Loucy (cell line): Measurements from ENCODE around the gene MGP.

ENCODE experiments used
- H2AFZ ChIP-seq: fragments of 200-600 bp; sonication (generic); 2 replicates; pipeline ENCODE4 v1.6.0; 2016; ENCODE audit warnings: antibody characterized with exemption, mild to moderate bottlenecking, low read length, moderate library complexity
- H3F3A ChIP-seq: fragments of 200-600 bp; 2 replicates; pipeline ENCODE4 v1.6.0; 2016; ENCODE audit warnings: antibody characterized with exemption, low read depth, mild to moderate bottlenecking
- H3K27me3 ChIP-seq: fragments of 200-600 bp; sonication (generic); 2 replicates; pipeline ENCODE4 v1.6.1; 2014; ENCODE audit warnings: low read length, mild to moderate bottlenecking; ENCODE audit not compliant: insufficient read depth, poor library complexity, severe bottlenecking
- H3K36me3 ChIP-seq: fragments of 200-600 bp; sonication (generic); 2 replicates; pipeline ENCODE4 v1.6.1; 2016; ENCODE audit warnings: low read length; ENCODE audit not compliant: insufficient read depth
- H3K4me1 ChIP-seq: fragments of 200-600 bp; sonication (generic); 2 replicates; pipeline ENCODE4 v1.5.1; 2014; ENCODE audit warnings: low read length, mild to moderate bottlenecking; ENCODE audit not compliant: insufficient read depth, poor library complexity, severe bottlenecking
- H3K4me2 ChIP-seq: fragments of 200-600 bp; sonication (generic); 2 replicates; pipeline ENCODE4 v1.6.0; 2014; ENCODE audit warnings: antibody characterized with exemption, low read length, low read depth, mild to moderate bottlenecking; ENCODE audit not compliant: poor library complexity, severe bottlenecking
- H3K4me3 ChIP-seq: fragments of 200-600 bp; sonication (generic); 2 replicates; pipeline ENCODE4 v1.5.1; 2014; ENCODE audit warnings: low read length, mild to moderate bottlenecking, mixed read lengths; ENCODE audit not compliant: poor library complexity, severe bottlenecking
- H3K79me2 ChIP-seq: fragments of 200-600 bp; sonication (generic); 2 replicates; pipeline ENCODE4 v1.6.1; 2014; ENCODE audit warnings: low read length; ENCODE audit not compliant: insufficient read depth
- H3K9ac ChIP-seq: fragments of 200-600 bp; sonication (generic); 2 replicates; pipeline ENCODE4 v1.6.0; 2014; ENCODE audit warnings: mild to moderate bottlenecking, low read depth, low read length, moderate library complexity; ENCODE audit not compliant: poor library complexity, severe bottlenecking
- H3K9me2 ChIP-seq: fragments of 200-600 bp; sonication (generic); replicated peaks from 2 replicates; pipeline ENCODE4 v1.6.1; 2016; ENCODE audit warnings: low read depth, low read length, mixed read lengths
- H3K9me3 ChIP-seq: fragments of 200-600 bp; sonication (generic); 2 replicates; pipeline ENCODE4 v1.6.1; 2014; ENCODE audit warnings: mild to moderate bottlenecking, antibody characterized with exemption, low read length, low read depth; ENCODE audit not compliant: insufficient read depth
- H4K20me1 ChIP-seq: fragments of 200-600 bp; sonication (generic); 2 replicates; pipeline ENCODE4 v1.6.0; 2014; ENCODE audit warnings: antibody characterized with exemption, low read length, mild to moderate bottlenecking; ENCODE audit not compliant: insufficient read depth, poor library complexity, severe bottlenecking
- EZH2phosphoT487 ChIP-seq: fragments of 200-600 bp; IDR thresholded peaks from 2 replicates; pipeline ENCODE4 v1.6.1; 2018; ENCODE audit warnings: antibody characterized with exemption, mild to moderate bottlenecking, moderate library complexity, borderline replicate concordance
- TF ChIP-seq, protein P1 (sequence below): fragments of 200-600 bp; sonication (generic); conservative IDR thresholded peaks from 2 replicates; pipeline ENCODE4 v1.5.1; 2014; ENCODE audit warnings: mild to moderate bottlenecking, antibody characterized with exemption, low read length

Gene MGP

DNA sequence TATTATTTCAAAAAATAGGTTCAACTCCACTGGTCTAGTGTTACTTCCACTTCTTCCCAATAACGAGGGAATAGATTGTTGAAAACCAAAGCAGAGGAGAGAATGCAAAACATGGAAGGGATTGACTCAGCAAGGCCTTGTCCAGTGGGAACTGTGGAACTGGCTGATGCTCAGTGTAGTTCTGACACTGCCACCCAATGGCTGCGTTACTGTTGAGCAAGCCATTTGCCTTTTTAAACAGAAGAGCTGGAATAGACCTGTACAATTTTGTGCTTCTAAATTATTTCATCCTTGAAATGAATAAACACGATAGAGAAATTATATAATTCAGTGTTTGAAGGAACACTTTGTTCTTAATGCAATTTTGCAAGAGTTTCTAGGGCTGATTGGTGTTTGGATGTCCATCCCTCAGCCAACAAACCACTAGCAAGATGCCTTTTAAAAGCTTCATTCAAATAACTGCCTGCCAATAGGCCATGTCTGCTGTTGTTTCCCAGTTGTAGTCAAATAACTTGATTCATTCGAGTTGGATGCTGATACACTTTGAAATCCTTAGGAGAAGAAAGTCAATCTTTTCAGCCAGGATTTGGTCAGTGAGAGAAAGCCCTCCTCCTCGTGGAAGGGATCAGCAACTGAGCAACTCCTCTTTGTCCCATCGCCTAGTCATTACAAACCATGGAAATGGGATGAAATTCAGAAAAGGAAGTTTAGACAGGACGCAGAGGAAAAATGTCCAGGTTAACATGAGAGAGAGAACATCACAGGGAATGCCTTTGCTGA lies 7.3 kb upstream of the MGP start:
- Histone ChIP-seq H3K79me2 (no peaks in the 10 kb centered on the region), H2AFZ (no peak overlapping the region)
- TF ChIP-seq EZH2phosphoT487, result no peak
- TF ChIP-seq, protein P1, sequence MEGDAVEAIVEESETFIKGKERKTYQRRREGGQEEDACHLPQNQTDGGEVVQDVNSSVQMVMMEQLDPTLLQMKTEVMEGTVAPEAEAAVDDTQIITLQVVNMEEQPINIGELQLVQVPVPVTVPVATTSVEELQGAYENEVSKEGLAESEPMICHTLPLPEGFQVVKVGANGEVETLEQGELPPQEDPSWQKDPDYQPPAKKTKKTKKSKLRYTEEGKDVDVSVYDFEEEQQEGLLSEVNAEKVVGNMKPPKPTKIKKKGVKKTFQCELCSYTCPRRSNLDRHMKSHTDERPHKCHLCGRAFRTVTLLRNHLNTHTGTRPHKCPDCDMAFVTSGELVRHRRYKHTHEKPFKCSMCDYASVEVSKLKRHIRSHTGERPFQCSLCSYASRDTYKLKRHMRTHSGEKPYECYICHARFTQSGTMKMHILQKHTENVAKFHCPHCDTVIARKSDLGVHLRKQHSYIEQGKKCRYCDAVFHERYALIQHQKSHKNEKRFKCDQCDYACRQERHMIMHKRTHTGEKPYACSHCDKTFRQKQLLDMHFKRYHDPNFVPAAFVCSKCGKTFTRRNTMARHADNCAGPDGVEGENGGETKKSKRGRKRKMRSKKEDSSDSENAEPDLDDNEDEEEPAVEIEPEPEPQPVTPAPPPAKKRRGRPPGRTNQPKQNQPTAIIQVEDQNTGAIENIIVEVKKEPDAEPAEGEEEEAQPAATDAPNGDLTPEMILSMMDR, result peak; percentile 60

DNA sequence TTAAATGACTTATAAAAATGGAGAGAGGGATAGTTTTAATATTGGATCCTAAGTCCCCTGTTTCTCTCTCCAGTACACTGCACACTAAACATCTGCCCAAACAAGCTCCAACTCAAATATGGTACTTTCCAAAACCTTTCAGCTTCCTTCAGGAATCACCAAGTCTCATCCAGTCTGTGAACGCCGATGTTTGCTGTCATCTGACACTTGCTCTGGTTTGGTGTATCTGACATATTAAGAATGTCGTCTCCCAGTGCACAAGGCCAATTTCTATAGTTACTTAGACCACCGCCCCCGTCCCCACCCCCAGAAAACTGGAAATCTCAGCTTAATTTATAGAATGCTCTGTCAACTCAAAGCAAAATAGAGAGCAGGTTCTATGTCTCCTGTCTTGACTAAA lies 5.0 kb upstream of the MGP start:
- Histone ChIP-seq H2AFZ (no peak overlapping the region), H3F3A (no peaks in the 10 kb centered on the region), H3K4me1 (peaks cover under 1% of the 10 kb centered on the region), H3K4me2 (no peak overlapping the region), H4K20me1 (no peaks in the 10 kb centered on the region), H3K4me3 (no peak overlapping the region), H3K36me3 (no peaks in the 10 kb centered on the region), H3K9me2 (no peaks in the 10 kb centered on the region), H3K9ac (no peak overlapping the region), H3K27me3 (no peaks in the 10 kb centered on the region), H3K9me3 (no peaks in the 10 kb centered on the region), H3K79me2 (no peaks in the 10 kb centered on the region)
- no peak for TF ChIP-seq EZH2phosphoT487
- TF ChIP-seq, protein P1, result no peak

More for the DNA sequence above, 7.3 kb upstream of the MGP start:
- Histone ChIP-seq H3K9me2 (no peaks in the 10 kb centered on the region), H3K36me3 (no peaks in the 10 kb centered on the region), H4K20me1 (no peaks in the 10 kb centered on the region), H3K9me3 (no peaks in the 10 kb centered on the region), H3K4me3 (no peak overlapping the region), H3K27me3 (no peaks in the 10 kb centered on the region), H3K9ac (no peak overlapping the region), H3K4me1 (no peaks in the 10 kb centered on the region), H3F3A (no peaks in the 10 kb centered on the region), H3K4me2 (no peak overlapping the region)

DNA sequence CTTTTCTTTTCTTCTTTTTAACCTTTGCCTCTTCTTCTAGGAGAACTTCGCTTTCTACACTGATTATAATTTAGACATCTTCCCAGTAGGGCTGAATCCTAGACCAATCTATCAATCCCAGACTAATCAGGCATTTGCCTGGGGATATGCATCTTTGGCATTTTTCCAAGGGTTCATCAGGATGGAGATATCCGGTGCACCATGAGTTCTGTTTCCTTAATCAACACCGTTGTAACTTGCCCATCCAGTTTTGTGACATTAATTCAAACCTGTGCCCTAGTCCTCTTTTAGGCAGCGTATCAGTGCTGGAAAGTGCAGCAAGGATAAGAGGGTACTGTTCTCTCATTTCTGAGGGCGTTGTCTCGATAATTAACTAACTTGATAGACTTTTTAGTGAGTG lies 617 bp upstream of the MGP start:
- Histone ChIP-seq H3K4me3 (no peak overlapping the region), H3K9me2 (no peaks in the 10 kb centered on the region), H3K27me3 (no peaks in the 10 kb centered on the region), H3K9me3 (no peaks in the 10 kb centered on the region), H3F3A (no peaks in the 10 kb centered on the region), H3K79me2 (no peaks in the 10 kb centered on the region), H3K36me3 (no peaks in the 10 kb centered on the region), H3K4me1 (peaks cover 19% of the 10 kb centered on the region), H4K20me1 (no peaks in the 10 kb centered on the region), H2AFZ (no peak overlapping the region), H3K9ac (no peak overlapping the region), H3K4me2 (no peak overlapping the region)
- TF ChIP-seq, protein P1, result no peak
- no peak for TF ChIP-seq EZH2phosphoT487
